ENCODE data around the gene NFKBIZ. TPM values are rescaled to one million over a fixed set of nuclear protein-coding genes. Genes with fewer than 3 reads are reported as not detected.

Gene NFKBIZ
- total RNA-seq, 1 experiment from 2014 or later: 63.0 TPM

DNA sequence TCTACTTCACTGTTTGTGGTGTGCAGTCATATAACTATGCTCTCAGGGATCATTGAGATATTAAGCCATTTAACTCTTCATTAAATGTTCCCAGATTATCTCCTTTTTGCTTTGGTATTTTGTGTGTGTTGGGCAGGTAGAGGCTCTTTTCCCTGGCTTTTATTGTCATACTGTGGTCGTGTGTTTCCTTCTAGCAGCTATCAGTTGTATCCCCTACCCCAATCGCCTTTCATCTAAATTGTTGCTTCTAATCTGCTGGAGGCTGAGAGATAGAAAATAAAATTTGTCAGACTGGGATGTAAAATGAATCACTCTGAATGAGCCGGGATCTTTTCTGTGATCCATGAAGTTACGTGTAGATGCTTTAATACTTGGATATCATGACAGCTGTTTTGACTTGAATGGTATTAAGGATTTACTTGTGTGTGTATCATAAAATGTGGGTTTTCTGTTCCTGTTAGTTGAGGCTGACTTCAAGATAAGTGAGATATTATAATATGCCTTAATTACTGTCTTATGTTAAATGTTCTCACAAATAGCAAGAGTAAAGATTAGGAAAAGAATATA lies 9.2 kb downstream of the NFKBIZ start:
- H3F3A ChIP-seq (ENCODE audit: low read length, unreplicated experiment): no peaks in the 10 kb centered on the region
- no peak overlapping the region for H3K27ac ChIP-seq (ENCODE audit: low read length)
- no peaks in the 10 kb centered on the region for H3K9me2 ChIP-seq (replicated peaks; ENCODE audit: low read length)
- no peak overlapping the region for H3K4me2 ChIP-seq (ENCODE audit: low read length)
- ChIA-PET POLR2A (ENCODE audit: unreplicated experiment) (interaction anchor here (0.6 kb wide), 2 partner anchors 170 to 232 kb away, joined by 3 read pairs; no protein-coding TSS in a partner anchor), CTCF (no interaction called here)
- H3K4me3 ChIP-seq (ENCODE audit: low read length): no peak overlapping the region
- H3K9ac ChIP-seq (ENCODE audit: low read length): no peak overlapping the region
- no peak for ATAC-seq
- no peak for DNase-seq
- TF ChIP-seq EZH2 (IDR thresholded peaks at IDR 0.05; ENCODE audit: low read length, unreplicated experiment) (no peak), EZH2phosphoT487 (IDR thresholded peaks at IDR 0.05; ENCODE audit: borderline replicate concordance, low read length) (no peak)
- TF ChIP-seq, protein P1, sequence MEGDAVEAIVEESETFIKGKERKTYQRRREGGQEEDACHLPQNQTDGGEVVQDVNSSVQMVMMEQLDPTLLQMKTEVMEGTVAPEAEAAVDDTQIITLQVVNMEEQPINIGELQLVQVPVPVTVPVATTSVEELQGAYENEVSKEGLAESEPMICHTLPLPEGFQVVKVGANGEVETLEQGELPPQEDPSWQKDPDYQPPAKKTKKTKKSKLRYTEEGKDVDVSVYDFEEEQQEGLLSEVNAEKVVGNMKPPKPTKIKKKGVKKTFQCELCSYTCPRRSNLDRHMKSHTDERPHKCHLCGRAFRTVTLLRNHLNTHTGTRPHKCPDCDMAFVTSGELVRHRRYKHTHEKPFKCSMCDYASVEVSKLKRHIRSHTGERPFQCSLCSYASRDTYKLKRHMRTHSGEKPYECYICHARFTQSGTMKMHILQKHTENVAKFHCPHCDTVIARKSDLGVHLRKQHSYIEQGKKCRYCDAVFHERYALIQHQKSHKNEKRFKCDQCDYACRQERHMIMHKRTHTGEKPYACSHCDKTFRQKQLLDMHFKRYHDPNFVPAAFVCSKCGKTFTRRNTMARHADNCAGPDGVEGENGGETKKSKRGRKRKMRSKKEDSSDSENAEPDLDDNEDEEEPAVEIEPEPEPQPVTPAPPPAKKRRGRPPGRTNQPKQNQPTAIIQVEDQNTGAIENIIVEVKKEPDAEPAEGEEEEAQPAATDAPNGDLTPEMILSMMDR (conservative IDR thresholded peaks at IDR 0.05; ENCODE audit: low read depth, low read length): no peak
- H3K9me3 ChIP-seq (ENCODE audit: low read length): no peaks in the 10 kb centered on the region
- H3K4me1 ChIP-seq (ENCODE audit: insufficient read depth, low read length): no peaks in the 10 kb centered on the region; the same call in 1 of the 2 replicates
- H3K79me2 ChIP-seq (ENCODE audit: low read length): peaks cover 13% of the 10 kb centered on the region
- BruUV-seq (replicated peaks): no TSS peak
- H2AFZ ChIP-seq (ENCODE audit: low read length): no peak overlapping the region
- H3K27me3 ChIP-seq (ENCODE audit: low read length): no peaks in the 10 kb centered on the region
- peaks cover 81% of the 10 kb centered on the region for H3K36me3 ChIP-seq (ENCODE audit: low read depth, low read length)
- peaks cover 53% of the 10 kb centered on the region for H4K20me1 ChIP-seq (ENCODE audit: low read length)
- intact Hi-C loops (cut with micrococcal nuclease): no loop called here

DNA sequence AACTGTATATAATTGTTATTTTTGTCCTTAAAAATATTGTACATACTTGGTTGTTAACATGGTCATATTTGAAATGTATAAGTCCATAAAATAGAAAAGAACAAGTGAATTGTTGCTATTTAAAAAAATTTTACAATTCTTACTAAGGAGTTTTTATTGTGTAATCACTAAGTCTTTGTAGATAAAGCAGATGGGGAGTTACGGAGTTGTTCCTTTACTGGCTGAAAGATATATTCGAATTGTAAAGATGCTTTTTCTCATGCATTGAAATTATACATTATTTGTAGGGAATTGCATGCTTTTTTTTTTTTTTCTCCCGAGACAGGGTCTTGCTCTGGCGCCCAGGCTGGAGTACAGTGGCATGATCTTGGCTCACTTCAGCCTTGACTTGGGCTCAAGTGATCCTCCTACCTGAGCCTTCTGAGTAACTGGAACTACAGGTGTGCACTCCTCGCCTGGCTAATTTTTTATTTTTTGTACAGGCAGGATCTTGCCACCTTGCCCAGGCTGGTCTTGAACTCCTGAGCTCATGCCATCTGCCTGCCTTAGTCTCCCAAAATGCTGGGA lies 10.7 kb downstream of the NFKBIZ start:
- H3K27me3 ChIP-seq (ENCODE audit: low read length): no peaks in the 10 kb centered on the region
- H3K4me3 ChIP-seq (ENCODE audit: low read length): no peak overlapping the region
- no peaks in the 10 kb centered on the region for H3K4me1 ChIP-seq (ENCODE audit: insufficient read depth, low read length)
- H3K27ac ChIP-seq (ENCODE audit: low read length): no peak overlapping the region
- H3K4me2 ChIP-seq (ENCODE audit: low read length): no peak overlapping the region
- ChIA-PET POLR2A (ENCODE audit: unreplicated experiment) (no interaction called here), CTCF (no interaction called here)
- H3K9ac ChIP-seq (ENCODE audit: low read length): no peak overlapping the region
- TF ChIP-seq EZH2phosphoT487 (IDR thresholded peaks at IDR 0.05; ENCODE audit: borderline replicate concordance, low read length): no peak
- TF ChIP-seq EZH2 (IDR thresholded peaks at IDR 0.05; ENCODE audit: low read length, unreplicated experiment): no peak
- TF ChIP-seq, protein P1 (conservative IDR thresholded peaks at IDR 0.05; ENCODE audit: low read depth, low read length): no peak
- intact Hi-C loops (cut with micrococcal nuclease): loop anchor here (5.0 kb wide), 2 partner anchors 48 to 267 kb away; no protein-coding TSS in a partner anchor
- H3K9me3 ChIP-seq (ENCODE audit: low read length): no peaks in the 10 kb centered on the region
- H3K36me3 ChIP-seq (ENCODE audit: low read depth, low read length): peaks cover 67% of the 10 kb centered on the region
- ATAC-seq (no peak), DNase-seq (no peak)
- no peaks in the 10 kb centered on the region for H3K9me2 ChIP-seq (replicated peaks; ENCODE audit: low read length)
- H4K20me1 ChIP-seq (ENCODE audit: low read length): peaks cover 38% of the 10 kb centered on the region
- no peak overlapping the region for H2AFZ ChIP-seq (ENCODE audit: low read length)
- H3F3A ChIP-seq (ENCODE audit: low read length, unreplicated experiment): no peaks in the 10 kb centered on the region
- BruUV-seq (replicated peaks): no TSS peak
- H3K79me2 ChIP-seq (ENCODE audit: low read length): peaks cover 4% of the 10 kb centered on the region; the same call in 1 of the 2 replicates

Measured in PC-3 (cell line).